Renal pelvis (tissue), 4 donors: ENCODE data around the gene SEC14L3. TPM values are rescaled to one million over a fixed set of nuclear protein-coding genes. Genes with fewer than 3 reads are reported as not detected.

Experiments used
- DNase-seq: peaks from one replicate; pipeline ENCODE4 v3.0.0-alpha.2; 2013
- polyA plus RNA-seq, 3 donors: library from polyadenylated mRNA; unstranded; fragments of 120-200 nt; gene quantifications; one replicate each; pipeline ENCODE4 v1.2.1, GENCODE V29; 2013; ENCODE audit not compliant: insufficient read length in 3 of 3

Gene SEC14L3
- polyA plus RNA-seq, 3 donors = 0.13 TPM; not detected in 2

DNA sequence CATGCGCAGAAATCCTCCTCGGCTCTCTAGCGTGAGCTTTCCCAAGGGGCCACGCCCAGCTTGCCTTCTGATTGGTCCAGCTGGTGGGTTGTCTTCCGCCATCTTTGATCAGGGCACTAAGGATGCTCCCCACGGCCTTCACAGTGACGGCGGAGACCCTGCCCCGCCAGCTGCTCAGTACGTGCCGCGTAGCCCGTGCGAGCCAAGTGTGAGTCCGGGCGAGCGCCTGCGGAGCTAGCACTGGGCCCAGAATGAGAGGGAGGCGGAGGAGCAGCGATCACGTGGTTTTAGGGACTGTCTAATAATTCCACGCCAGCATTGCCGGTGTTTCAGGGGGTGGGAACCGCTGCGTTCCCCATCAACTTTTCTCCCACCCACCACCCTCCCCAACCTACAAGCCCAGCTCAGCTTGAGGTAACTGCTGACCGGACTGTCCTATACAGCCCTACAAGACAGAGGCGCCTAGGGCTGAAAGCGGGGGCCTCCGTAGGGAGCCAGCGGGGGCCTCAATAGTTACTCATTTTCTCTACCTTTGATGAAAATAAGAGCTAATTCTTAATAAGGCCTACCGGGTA, 47.8 kb downstream of the SEC14L3 start:
- DNase-seq = peak; percentile 100

DNA sequence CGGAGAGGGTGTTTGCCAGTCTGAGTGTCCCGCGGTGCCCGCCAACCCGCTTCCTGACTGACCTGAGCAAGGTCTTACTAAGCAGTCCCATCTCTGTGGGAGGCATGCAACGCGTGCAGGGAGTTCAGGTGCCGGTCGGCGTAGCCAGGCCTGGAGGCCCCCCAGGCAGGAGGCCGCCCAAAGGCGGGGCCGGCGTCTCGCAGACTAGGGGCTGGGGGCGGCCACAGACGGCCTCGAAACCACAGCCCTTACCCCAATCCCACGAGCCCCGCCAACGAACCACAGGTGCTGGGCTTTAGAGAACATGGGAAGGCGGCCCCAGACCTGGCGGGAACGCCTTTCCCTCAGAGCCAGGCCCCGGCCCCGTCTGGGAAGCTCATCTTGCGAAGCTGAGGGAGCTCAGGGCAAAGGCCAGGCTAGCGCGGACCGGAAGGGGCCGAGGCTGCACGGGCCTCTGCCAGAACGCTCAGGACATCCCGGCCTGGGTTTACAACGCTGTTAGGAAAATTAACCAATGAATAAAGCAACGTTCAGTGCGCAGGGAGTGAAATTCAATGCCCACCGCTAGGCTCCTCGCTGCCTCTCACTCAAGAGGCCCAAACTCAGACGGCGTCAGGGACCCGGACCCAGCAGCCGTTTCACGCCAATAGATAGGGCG, 48.4 kb downstream of the SEC14L3 start:
- no peak for DNase-seq

DNA sequence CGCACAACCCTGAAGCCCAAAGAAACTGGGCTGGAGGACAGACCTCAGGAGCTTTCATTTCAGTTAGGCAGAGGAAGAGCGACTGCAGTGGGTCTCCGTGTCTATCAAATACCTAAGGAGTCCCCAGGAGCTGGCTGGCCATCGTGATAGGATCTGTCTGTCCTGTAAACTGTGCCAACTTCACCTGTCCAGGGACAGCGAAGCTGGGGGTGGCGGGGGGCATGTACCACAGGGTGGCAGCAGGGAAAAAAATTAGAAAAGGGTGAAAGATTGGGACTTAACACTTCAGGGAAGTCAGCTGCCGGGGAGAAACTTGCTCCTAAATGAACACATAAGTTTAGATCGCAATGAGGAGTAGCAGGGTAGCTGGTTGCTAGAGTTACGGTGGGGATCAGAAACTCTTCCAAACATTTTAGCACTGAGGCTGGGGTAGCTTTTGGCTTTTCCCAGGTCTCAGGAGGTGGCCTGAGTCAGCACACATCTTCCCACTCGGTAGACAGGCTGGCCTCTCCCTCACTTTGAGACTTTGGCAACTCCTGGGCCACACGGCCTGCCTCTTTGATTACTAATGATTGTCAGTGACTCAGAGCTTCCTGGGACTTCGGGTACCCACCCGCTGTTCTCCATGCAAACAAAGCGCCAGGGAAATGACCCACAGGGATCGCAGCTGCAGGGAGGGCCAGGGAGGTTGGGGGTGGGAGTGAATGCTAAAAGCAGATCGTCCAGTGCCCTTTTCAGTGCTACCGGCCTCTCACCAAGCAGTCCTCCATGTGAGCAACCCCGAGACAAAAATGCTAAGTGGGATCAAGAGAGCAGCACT, 49.1 kb downstream of the SEC14L3 start:
- no peak for DNase-seq

DNA sequence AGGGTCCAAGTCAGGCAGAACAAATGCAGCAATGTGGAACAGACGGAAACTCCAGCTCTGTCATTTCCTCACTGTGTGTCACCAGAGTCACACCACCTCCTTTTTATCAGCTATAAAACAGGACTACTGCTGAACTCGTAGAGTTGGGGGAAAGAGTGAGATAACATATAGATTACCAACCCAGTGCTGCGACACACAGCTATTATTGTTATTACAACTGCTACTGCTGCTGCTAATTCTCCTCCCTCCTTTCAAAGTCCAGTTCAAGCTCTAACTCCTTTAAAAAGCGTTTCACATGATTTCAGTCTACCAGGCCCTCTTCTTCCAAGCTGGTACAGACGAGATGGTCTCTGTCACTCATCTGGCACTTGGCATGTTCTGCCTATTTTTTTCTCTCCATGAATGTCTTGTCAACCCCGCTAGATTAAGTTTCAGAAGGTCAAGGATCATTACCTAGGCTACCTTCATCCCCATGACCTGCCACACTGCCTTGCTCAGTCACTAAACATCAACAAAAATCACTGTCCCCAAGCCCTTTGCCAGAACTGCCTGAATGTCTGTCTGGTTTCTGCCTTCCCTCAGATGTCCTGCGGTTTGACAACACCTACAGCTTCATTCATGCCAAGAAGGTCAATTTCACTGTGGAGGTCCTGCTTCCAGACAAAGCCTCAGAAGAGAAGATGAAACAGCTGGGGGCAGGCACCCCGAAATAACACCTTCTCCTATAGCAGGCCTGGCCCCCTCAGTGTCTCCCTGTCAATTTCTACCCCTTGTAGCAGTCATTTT, 49.9 kb downstream of the SEC14L3 start:
- DNase-seq = no peak

DNA sequence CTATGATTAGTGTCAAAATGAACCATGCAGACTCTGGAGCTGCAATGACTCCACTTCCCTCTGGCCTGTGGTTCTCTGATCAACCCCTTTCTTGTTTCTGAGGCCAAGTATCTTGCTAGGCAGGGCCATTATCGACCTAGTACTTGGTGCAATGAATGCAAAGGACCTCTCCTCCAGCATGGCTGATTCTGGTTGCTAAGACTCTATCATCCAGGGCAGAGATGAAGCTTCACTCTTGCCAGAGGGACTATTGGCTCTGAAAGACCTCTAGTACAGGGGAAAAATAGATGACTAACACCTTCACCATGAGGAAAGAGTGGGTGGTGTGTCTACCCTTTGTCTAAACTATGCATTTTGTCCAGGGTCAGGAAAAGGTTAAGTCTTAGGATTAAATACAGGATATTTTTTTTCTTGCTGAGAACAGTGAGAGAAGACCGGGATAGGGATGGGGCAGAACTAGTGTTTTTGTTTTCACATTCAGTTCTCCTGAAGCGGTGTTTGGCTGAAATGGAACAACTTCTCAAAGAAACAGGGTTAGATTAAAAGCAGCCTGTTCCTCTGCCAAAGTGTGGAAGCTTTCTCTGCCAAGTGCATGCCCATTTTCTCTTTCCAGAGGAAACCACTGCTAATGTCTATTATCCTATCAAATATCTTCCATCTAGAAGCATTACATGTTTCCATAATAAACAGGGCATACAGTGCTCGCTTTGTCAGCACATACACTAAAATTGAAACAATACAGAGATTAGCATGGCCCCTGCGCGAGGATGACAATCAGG, 51.3 kb downstream of the SEC14L3 start:
- no peak for DNase-seq

DNA sequence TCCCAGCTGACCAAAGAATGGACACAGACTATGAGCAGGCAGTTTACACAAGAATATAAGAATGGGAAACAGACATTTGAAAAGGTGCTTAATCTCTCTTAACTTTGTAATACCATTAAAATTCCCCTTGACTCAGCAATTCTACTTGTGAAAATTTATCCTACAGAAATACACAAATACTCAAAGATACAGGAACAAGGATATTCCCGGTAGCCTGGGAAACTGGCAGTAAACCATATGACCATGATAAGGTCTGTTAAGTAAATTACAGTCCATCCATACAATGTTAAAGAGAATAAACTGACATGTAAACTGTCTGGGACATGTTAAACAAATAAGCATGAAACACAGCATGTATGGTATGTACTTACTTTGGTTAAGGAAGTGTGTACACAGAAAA, 55.0 kb downstream of the SEC14L3 start:
- DNase-seq = no peak

DNA sequence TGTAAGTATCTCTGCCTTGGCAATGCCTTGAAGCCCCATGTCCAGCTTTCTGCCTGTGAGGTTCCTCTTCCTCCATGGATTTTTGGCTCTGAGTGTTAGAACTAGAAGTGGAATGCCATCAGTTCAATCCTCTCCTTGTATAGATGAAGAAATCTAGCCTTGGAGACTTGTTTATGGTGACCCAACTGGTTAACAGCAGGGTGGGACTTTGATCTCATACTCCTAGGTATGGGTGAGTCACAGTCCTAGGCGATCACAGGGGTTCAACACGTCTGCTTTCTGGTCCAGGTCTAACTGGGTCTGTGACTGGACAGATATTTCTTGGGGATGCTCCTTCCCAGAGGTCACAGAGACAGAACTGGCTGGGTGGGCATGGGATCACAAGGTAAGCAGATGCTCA, 55.4 kb downstream of the SEC14L3 start:
- DNase-seq = no peak

DNA sequence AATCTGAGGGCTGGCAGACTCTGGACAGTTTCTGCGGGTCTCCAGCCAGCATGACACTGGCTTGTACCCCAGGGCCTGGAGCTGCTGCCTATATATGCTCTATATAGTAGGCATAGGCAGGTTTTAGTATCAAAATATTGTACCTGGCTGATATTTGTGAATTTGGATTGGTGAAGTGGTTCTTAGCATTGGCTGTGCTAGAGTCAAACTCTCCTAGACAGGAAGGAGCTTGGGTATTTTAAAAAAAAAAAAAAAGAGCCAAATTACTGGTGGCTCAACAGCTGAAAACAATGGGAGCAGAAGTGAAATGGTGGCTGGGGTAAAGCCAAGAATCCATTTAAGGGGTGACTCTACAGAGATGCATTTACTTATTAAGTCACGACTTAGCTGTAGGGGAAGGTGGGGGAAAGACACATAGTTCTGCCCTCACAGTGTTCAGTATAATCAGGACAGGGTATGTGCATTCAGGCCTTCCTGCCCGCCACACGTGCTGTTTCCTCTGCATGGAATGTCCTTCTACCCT, 57.2 kb downstream of the SEC14L3 start:
- DNase-seq = no peak

DNA sequence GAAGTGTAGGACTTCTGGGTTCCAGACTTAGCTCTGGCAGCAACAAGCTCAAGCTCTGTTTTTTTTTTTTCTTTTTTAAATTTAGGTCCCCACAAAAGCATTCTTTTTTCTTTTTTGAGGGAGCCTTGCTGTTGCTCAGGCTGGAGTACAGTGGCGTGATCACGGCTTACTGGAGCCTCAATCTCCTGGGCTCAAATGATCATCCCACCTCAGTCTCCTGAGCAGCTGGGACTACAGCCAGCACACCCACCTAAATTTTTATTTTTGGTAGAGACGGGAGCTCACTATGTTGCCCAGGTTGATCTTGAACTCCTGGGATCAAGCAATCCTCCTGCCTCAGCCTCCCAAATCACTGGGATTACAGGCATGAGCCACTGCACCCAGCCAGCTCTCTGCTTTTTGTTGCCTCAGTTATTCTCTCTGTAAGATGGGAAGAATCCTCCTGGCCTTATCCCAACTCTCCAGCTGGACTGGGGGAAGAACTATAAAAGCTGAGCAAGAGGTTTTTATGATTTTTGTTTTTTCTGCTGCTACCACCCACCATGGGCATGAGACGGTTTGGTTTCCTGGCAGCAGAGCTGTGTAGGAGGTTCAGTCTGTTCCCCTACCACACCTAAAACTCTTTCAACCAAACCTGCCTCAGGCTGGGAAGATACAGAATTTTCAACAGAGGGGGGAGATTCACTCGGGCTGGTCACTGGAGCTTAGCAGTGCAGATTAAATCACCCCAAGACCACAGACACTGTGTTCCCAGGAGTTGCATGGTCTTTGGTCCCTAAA, 57.9 kb downstream of the SEC14L3 start:
- DNase-seq = no peak

DNA sequence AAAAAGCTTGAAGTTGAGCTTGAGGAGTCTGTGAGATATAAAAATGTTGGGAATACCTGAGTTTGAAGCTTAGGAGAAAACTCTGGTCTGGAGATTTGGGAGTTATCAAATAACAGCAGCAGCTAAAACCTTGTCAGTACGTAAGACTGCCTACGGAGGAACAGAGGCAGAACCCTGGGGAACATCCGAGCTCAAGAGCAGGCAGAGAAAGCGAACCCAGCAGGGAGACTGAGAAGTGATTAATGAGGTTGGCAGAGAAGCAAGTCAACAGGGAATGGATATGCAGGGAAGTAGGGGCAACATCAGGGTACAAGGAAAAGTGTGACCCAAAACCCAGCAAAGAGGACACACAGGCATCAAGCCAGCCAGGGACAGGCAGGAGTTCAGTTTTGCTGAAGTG, 58.8 kb downstream of the SEC14L3 start:
- DNase-seq = no peak

DNA sequence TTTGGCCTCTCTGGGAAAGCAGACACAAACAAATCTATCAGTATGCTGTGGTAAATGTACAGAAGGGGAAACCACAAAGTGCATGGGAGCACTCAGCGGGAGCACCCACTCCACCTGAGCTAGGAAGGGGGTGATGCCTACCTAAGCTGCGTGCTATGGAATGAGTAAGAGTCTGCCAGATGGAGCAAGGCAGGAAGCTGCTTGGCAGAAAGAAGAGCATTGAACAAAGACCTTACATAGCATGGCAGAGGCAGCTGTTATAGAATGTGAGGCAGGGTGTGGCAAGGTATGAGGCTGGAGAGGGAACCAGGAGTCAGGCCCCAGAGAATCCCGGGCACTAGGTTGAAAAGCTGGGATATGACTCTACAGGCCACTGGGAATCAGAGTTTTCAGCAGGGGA, 60.0 kb downstream of the SEC14L3 start:
- no peak for DNase-seq

Other genes with a start within 250 kb of the SEC14L3 start
- gene LIF, start 225.3 kb downstream of the SEC14L3 start, polyA plus RNA-seq = 1 to 10 TPM; 2.2 to 3.4 (median 3.0) TPM
- gene OSM, start 205.2 kb downstream of the SEC14L3 start, polyA plus RNA-seq = under 1 TPM in 1 of 3 donors, not detected in 2; 0.04 TPM
- 10 to 100 TPM; 12.9 to 14.5 (median 13.2) TPM for gene CASTOR1, start 182.5 kb downstream of the SEC14L3 start, polyA plus RNA-seq
- gene TBC1D10A, start 145.1 kb downstream of the SEC14L3 start, polyA plus RNA-seq = 10 to 100 TPM; 15.1 to 20.3 (median 18.0) TPM
- gene SF3A1, start 115.1 kb downstream of the SEC14L3 start, polyA plus RNA-seq = 100 to 1,000 TPM; 144 to 175 (median 162) TPM
- gene CCDC157, start 115.0 kb downstream of the SEC14L3 start, polyA plus RNA-seq = 1 to 10 TPM; 6.6 to 8.9 (median 7.5) TPM
- 10 to 100 TPM; 22.6 to 27.0 (median 24.2) TPM for gene RNF215, start 84.6 kb downstream of the SEC14L3 start, polyA plus RNA-seq
- 1 to 10 TPM; 6.0 to 8.1 (median 7.4) TPM for gene SEC14L2, start 75.0 kb downstream of the SEC14L3 start, polyA plus RNA-seq
- 10 to 100 TPM; 12.0 to 15.6 (median 13.8) TPM for gene MTFP1, start 46.2 kb downstream of the SEC14L3 start, polyA plus RNA-seq
- gene SEC14L4, start 33.7 kb upstream of the SEC14L3 start, polyA plus RNA-seq = 1 to 10 TPM in 1 of 3 donors, under 1 TPM in 2; 0.54 to 1.2 (median 0.58) TPM
- gene SEC14L6, start 74.7 kb upstream of the SEC14L3 start, polyA plus RNA-seq = 10 to 100 TPM in 2 of 3 donors, 1 to 10 TPM in 1; 7.8 to 16.3 (median 11.0) TPM
- gene GAL3ST1, start 102.6 kb upstream of the SEC14L3 start, polyA plus RNA-seq = 10 to 100 TPM; 28.5 to 44.6 (median 36.9) TPM
- gene PES1, start 119.9 kb upstream of the SEC14L3 start, polyA plus RNA-seq = 10 to 100 TPM; 74.3 to 88.6 (median 81.8) TPM
- gene TCN2, start 135.2 kb upstream of the SEC14L3 start, polyA plus RNA-seq = 10 to 100 TPM; 64.4 to 73.5 (median 70.3) TPM
- 1 to 10 TPM; 1.9 to 2.4 (median 1.9) TPM for gene SLC35E4, start 163.8 kb upstream of the SEC14L3 start, polyA plus RNA-seq
- gene DUSP18, start 195.9 kb upstream of the SEC14L3 start, polyA plus RNA-seq = 10 to 100 TPM in 1 of 3 donors, 1 to 10 TPM in 2; 6.0 to 13.5 (median 8.8) TPM
- 1 to 10 TPM; 5.6 to 6.7 (median 5.9) TPM for gene OSBP2, start 222.9 kb upstream of the SEC14L3 start, polyA plus RNA-seq